Activated CD8-positive, alpha-beta memory T cell treated with anti-CD3 and anti-CD28 coated beads, Interleukin-2, amount 50 U/mL, for 24 hours (primary cell): ENCODE results near the gene HK1.
"Not testable (repeated sequence)": the region's sequence is repeated elsewhere in the genome, so short reads cannot be mapped to it uniquely, and the experiment has no call there.

Source experiments
- DNase-seq: peaks from one replicate; pipeline ENCODE4 v3.0.0-alpha.2; 2020; ENCODE audit errors: extremely low read depth

The HK1 gene

DNA sequence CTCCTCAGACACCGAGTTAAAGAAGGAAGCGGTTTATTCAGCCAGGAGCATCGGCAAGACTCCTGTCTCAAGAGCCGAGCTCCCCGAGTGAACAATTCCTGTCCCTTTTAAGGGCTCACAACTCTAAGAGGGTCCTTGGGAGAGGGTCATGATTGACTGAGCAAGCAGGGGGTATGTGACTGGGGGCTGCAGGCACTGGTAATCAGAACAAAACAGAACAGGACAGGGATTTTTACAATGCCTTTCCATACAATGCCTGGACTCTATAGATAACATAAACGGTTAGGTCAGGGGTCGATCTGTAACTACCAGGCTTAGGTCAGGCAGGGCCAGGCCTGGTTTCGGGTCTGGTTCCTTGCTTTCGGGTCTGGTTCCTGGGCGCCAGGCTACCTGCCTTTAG, 30.0 kb downstream of the HK1 start:
- not testable (repeated sequence) for DNase-seq

DNA sequence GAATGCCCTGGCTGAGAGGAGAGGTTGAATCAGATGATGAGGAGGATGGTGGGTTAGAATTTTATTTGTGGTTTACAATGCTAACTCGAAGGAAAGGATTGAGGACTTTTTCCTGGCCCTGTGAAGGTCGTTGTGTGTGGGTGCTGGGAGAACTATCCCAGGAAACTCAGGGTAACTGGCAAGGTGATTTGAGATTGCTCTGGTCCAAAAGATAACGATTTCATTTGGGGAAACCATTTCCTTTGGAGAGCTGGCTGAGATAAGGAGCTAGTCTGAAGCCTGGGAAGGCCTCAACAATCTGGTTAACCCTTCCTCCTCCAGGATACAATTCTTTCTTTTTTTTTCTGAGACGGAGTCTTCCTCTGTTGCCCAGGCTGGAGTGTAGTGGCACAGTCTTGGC, 33.0 kb downstream of the HK1 start:
- DNase-seq: no peak

DNA sequence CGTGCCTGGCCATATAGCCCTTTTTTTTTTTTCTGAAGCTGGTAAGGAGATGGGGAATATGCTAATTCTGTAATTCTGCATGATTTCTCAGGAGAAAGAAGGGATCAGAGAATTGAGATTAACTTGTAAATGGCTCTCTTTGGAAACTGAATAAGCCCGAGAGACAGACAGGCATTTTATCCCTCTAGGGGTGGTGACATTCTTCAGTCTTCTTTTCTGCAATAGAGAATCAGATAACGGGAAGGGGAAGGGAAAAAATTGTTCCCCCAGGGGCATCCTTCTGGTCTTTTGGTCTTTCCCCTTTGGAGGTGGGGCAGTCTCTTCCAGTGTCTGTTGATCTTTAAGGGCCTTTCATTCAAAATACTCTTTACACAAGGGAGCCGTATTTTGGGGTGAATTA, 34.2 kb downstream of the HK1 start:
- DNase-seq: no peak

DNA sequence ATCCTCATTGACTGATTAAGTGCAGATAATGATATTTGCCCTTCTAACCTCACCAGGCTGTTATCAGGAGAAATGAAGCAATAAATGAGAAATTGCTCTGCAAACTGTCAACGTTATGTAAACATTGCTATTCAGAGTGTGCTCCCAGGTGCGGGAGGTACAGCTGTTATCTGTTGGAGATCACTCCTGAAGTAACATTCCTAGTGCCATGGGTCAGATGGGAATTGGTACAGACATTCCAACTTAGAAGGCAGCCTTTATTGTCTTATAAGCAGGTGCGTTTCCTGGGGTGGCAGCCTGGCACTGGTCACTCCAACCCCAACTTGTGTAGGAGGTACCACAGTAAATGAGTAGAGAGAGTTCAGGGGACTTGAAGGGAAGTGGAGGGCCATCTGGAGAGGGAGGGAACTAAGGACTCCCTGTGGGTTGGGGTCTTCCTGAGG, 36.8 kb downstream of the HK1 start:
- DNase-seq: no peak

DNA sequence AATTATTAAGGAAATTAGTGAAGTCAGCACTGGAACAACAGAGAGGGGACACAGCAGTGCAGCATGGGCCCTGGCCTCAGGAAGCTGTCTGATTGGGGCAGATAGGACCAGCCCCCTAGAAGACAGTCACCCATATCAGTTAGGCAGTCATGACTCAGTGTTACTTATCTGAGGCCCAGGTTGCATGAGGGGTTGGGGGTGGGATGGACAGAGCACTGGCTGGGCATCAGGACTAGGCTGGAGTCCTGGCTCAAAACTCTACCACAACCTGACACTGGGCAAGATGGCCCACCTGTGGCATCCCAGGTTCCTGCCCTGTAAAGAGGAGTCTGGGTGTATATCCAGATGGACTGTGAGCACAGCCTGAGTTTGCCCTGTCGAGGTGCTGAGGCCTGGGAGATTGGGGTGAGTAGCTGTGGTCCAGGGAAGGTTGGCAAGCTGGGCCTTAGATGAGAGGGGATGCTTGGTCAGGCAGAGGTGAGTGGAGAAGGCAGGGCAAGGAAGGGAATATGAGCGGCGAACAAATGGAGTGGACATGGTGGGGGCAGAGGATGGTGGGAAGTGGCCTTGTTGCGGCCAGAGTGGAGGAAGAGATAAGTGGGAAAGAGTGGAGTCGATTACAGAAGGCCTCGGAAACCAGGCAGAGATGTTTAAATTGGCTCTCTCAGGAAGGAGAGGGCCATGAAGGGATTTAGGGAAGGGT, 37.5 kb downstream of the HK1 start:
- no peak for DNase-seq

DNA sequence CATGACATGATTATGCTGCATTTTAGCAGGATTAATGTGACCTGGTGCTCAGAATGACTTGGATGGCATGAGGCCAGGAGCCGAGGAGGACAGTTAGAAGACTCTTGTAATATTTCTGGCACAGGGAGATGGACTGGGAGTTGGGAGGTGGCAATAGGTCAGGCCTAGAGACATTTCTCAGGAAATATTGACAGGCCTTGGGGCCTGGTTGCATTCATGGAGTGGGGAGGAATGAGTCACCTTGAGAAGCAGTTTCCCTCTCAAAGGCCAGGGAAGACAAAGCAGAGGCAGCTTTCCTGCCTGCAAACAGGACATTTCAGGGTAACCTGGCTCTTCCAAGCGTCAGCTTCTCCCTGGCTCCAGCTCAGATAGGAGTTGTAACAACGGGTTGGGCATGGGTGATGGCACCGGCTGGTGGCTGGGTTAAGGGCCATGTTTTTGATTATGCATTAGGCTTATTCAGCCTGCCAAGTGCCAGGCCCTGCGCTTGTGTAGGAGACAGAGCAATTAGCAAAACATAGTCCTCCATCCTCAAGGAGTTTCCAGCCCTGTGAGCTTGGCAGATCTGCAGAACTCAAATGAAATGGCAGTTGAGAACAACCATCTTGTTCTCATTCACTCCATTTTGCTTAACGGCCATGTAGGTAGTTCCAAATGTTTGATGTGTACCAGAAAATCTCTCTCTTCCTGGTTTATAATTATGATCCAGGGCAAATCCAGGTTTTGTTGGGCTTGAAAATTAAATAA, 38.2 kb downstream of the HK1 start:
- no peak for DNase-seq

DNA sequence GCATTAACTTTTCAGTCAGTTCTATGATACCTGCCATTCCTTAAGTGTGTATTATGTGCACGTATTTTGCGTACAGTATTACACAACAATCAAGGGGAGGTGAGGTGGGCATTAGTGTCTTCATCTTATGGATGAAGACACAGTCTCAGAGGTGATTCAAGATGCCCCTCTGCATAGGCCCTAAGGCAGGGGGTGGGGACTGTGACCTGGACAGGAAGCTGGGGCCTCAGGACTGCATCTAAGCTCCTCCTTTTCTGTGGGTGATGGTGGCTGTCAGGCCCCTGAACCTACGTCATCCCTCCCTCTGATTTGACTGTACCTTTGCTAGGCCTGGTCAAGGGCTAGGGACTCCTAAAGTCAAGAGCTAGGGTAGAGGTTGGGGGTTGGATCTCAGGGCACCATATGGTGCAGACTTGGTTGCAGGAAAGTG, 38.9 kb downstream of the HK1 start:
- DNase-seq: no peak

DNA sequence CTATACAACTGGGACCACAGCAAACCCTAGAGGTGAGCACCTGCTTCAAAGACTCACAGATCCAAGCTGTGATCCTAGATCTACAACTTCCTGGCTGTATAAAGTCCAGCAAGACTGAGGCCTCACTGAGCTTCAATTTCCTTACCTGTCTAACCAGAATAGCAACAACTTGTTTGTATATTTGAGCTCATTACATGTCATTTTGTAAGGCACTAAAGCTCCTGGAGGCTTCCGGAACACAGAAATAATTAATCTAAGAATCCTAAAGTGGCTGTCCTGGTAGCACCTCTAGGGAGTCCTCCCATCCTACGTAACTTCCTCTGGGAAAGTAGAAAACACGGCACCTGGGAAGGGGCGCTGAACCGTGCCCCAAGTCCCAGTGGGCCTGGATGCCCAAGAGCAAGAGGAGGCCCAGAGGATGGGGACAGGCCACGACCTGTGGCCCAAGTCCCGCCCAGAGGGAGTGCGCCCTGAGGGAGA, 39.4 kb downstream of the HK1 start:
- DNase-seq: no peak

DNA sequence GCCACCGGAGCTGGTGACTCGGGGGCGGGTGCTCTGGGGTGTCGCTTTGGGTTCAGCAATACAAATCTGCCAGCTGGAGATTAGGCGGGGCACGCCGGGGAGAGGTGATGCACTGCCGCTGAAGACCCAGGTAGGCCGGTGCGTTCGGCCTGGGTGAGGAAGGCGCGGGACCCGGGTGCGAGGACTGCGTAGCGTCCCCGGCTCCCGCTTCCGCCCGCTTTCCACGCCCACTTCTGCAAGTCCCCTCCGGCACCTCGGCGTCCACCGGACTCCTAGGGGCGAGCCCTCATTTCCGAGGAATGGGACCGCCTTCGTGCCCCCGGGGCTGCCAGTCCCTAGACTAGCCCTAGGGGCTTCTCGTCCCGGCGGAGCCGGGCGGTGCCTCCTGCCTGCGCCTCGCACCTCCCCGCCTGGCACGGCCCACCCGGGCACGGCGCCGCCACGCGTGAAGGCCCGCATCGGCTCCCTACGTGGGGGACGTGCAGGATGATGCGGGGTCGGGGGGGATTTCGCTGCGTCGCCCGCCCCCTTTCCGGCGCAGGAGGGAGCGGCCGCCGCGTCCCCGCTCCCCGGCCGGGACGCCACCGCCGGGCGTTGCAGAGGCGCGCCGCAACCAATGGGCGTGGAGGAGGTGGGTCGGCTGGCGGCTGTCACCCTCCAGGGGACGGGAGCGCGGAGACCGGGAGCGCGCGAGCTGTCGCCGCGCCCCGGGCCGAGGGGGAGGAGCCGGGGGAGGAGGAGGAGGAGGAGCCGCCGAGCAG, 40.0 kb downstream of the HK1 start:
- peak; percentile 66 for DNase-seq

DNA sequence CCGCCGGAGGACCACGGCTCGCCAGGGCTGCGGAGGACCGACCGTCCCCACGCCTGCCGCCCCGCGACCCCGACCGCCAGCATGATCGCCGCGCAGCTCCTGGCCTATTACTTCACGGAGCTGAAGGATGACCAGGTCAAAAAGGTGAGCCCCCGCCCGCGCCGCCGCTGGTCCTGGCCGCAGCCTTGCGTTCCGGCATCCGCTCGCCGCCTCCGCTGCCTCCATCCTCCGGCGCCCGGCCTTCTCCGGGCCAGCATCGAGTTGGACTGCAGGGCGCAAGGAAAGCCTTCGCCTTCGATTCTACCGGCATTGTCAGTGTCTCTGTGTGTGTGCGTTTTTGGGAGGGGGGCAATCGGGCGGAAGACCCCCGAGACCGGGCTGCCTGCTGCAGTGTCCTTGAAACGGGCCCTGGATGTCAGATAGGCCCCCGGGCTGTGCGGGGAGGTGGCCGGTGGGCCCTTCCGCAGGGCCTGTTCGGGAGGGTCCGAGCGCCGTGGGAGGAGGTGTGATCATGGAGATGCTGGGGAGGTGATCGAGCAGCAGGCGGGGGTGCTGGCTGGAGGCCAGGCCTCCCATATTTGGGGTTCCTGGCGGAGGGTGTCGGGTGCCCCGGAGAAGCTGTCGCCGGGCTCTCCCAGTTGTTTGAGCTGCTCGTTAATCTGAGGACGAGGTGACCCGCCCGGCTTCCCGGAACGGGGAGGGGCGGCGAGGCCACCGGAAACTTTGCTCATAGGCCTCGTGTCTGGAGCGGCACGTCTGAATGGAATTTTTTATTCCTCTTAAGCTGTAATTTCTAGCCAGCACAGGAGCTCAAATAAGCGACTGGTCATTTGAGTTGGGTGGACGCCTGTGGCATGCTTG, 40.8 kb downstream of the HK1 start:
- DNase-seq: peak; percentile 44

DNA sequence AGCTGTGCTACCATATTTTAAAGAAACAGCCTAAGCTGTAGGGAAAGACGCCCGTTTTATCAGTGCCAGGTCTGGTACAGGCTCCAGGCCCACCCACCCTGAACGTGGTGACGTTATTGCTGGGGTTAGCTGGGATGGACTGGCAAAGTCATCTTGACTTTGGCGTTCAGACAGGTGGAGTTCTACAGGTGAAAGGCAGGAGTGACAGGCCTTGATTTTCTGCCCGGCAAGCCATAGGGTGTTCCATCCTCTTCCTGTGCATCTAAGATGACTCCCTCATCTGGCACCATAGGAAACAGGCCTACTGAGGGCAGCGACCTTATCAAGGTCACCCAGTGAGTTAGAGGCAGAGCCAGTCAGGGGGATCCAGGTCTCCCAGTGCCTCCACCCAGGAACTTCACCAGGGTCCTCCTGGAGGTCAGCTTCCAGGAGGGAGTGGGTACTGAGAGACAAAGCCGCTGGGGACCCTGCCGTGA, 41.6 kb downstream of the HK1 start:
- DNase-seq: no peak

DNA sequence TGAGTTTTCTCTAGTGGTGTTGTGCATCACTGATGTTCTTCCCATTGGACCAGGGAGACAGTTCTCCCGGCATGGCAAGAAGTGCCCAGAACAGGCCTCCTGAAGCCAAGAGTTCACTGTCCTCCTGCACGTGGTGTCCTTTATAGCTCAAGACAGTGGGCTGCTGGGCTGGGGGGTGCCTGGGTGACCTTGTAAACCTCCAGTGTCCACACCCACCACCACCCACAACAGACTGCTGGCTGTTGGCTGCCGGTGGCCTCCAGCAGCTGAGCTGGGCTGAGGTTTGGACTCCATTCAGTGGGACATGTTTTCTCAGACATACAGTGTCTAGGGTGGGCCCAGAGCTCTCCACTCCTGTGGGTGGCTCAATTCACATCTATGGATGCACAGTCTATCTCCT, 42.2 kb downstream of the HK1 start:
- no peak for DNase-seq

DNA sequence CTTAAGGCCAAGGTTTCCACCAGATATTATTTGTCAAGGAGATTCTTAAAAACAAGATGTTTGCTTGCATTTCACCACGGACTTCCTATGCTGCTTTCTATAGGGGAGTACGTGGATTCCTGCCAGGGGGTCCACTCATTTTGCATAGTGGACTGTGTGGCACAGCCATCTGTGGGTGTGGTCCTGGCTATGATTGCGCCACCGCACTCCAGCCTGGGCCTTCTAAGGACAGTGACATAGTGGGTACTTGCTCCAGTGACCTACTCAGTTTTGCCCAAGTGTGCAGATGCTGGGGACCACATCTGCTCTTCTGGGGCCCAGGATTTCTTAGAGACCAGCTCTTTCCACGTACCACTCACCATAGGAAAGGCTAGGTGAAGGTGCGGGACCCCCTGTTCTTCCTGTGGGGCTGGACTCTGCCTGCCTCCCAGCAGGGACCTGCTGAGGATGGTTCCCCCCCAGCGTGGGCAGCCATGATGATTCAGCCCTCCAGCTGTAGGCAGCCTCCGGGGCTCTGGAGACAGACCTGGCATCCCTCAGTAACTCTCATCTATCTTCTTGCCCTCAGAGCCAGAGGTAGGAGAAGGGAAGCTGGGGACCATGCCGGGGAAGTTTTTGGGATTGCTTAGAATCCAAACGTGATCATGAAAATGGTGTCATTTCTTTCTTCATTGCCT, 42.9 kb downstream of the HK1 start:
- DNase-seq: no peak

DNA sequence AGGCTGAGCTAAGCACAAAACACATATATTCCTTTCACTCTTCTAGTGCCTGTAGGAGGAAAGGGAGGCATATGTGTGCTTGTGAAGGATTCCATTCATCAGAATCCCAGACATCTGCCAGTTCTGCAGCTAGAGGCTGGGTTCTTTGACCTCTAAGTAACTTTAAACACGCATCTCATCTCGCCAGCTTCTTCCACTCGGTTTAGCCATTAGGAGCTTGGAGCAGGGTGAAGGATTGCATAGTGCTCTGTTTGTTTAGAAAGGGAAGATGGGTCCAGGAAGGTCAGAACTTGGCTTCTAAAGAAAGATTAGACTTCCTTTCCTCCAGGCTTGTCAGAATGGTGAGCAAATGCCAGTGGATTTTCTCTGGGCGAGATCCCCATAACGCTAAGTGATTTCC, 43.6 kb downstream of the HK1 start:
- DNase-seq: no peak

DNA sequence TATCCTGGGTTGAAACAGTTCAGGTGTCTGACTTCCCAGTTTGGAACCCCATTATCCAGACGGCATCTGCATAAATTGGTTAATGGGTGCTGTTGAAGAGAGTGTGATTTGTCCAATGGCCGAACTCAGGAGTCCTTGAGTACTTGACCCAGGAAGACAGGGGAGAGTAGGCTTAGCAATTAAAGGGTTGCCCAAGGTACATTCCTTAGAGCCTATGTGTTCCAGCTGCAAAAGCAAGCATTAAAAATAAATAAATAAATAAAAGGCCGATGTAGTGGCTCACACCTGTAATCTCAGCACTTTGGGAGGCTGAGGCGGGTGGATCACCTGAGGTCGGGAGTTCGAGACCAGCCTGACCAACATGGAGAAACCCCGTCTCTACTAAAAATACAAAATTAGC, 44.0 kb downstream of the HK1 start:
- not testable (repeated sequence) for DNase-seq

DNA sequence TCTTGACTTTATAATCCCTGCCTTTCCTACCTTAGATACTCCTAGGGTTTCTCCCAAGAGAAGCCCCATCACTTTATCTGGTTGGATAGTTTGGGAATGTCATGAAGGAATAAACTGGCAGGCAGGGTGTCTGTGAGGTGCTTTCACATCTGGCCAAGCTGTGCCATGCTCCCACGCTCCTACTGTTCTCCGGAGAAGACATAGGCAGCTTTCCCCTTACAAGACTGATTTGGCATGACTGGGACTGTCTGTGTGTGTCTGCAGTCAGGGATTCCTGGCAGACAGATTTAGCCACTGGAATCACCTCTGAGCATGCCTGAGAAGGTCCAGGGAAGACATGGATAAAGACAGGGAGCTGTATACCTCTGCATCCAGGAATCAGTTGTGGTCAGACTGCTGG, 45.3 kb downstream of the HK1 start:
- DNase-seq: no peak

DNA sequence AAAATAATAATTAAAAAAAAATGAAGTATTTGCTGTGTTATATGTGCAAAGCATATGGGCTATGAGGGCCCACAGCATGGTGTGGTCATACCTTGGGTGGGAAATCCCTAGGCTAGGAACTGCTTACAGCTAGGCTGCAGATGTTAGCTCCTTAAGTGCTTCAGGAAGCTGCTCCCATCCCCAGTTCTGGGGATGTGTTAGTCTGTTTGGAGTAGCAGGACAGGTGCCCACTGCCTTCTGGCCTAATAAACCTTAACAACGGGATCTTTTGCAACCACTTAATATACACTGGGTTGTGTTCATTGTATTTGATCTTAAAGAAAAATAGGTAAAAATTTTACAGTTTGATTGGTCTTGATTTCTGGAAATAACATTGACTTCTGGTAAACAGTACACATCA, 46.3 kb downstream of the HK1 start:
- DNase-seq: no peak

DNA sequence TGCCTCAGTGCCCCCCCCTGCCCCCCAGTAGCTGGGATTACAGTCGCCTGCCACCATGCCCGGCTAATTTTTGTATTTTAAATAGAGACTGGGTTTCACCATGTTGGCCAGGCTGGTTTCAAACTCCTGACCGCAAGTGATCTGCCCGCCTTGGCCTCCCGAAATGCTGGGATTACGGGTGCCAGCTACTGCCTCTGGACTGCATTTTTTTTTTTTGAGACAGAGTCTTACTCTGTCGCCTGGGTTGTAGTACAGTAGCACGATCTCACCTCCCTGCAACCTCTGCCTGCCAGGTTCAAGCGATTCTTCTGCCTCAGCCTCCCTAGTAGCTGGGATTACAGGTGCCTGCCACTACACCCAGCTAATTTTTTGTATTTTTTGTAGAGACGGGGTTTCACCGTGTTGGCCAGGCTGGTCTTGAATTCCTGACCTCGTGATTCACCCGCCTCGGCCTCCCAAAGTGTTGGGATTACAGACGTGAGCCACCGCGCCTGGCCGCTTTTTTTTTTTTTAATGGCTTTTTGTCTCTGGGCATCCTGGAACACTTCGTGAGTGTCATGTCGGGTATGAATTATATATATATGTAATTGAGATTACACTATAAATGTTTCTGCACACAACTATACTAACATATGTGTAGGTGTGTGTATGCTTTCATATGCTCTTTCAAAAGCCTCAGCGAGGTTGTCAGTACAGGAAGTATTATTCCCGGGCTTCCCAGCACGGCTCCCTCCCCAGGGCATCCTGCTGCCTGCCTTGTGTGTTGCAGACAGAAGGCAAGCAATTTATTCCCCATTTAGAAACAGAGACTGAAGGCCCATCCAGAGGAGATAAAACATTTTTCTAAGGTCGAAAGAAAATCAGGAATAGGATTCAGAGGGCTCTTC, 47.6 kb downstream of the HK1 start:
- not testable (repeated sequence) for DNase-seq

DNA sequence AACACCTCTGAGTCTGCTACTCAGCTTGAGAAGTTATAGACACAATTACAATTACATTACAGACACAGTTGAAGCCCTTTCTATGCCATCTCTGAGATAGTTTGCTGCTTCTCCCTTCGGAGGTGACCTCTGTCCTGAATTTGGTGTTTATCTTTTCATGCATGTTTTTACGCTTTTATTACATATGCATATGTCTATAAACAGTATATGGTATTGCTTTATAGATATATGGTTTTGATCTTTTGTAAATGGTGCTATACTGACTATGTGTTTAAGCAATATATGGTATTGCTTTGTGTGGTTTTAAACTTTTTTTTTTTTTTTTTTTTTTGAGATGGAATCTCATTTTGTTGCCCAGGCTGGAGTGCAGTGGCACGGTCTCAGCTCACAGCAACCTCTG, 48.4 kb downstream of the HK1 start:
- no peak for DNase-seq
